ENCODE data around the gene INPP5E.

Gene INPP5E

GRCh38 chr9:136464241-136464640, 24.6 kb upstream of the INPP5E start:
- POLR2A ChIA-PET: no interaction called here
- Histone ChIP-seq H3K4me1 (ENCODE audit: control extremely low read depth in 1 of 4, control insufficient read depth in 4 of 4, insufficient read depth in 4 of 4, low read length in 3 of 4) (no peaks in the 10 kb centered on the region), H3K4me3 (ENCODE audit: control insufficient read depth in 1 of 7, extremely low read depth in 1 of 7, insufficient read depth in 4 of 7, low read depth in 2 of 7, low read length in 6 of 7) (no peak overlapping the region), H3K36me3 (ENCODE audit: control insufficient read depth in 4 of 4, insufficient read depth in 4 of 4, low read length in 3 of 4) (peaks cover 26 to 92% (median 71%) of the 10 kb centered on the region in 4 experiments), H3K27me3 (replicated peaks in 2 of 5; ENCODE audit: control insufficient read depth in 4 of 5, insufficient read depth in 5 of 5, low read length in 4 of 5) (no peaks in the 10 kb centered on the region), H3K9me3 (ENCODE audit: control extremely low read depth in 1 of 5, control insufficient read depth in 4 of 5, insufficient read depth in 2 of 5, low read depth in 1 of 5, low read length in 4 of 5) (no peaks in the 10 kb centered on the region), H3K27ac (ENCODE audit: insufficient read depth in 1 of 2, low read depth in 1 of 2, low read length in 2 of 2, poor library complexity in 1 of 2, severe bottlenecking in 2 of 2) (no peak overlapping the region)
- CTCF ChIA-PET: interaction anchor here (0.9 to 1.2 kb wide), 3 partner anchors 16 to 26 kb away, joined by 3 to 4 read pairs (median 3); no protein-coding TSS in a partner anchor
- 100% methylated on average over 5 of the region's 6 CpGs for WGBS (ENCODE audit: insufficient coverage)
- DNase-seq: no peak

- no peaks in the 10 kb centered on the region for H3K27me3 ChIP-seq (replicated peaks in 2 of 5; ENCODE audit: control insufficient read depth in 4 of 5, insufficient read depth in 5 of 5, low read length in 4 of 5)
- peaks cover 26 to 92% (median 74%) of the 10 kb centered on the region in 4 experiments for H3K36me3 ChIP-seq (ENCODE audit: control insufficient read depth in 4 of 4, insufficient read depth in 4 of 4, low read length in 3 of 4)
- 96% methylated on average over 14 of the region's 14 CpGs for WGBS (ENCODE audit: insufficient coverage)
- H3K27ac ChIP-seq (ENCODE audit: insufficient read depth in 1 of 2, low read depth in 1 of 2, low read length in 2 of 2, poor library complexity in 1 of 2, severe bottlenecking in 2 of 2): no peak overlapping the region
- CTCF ChIA-PET: interaction anchor here (1.0 to 1.2 kb wide), 3 partner anchors 8 to 228 kb away, joined by 3 to 4 read pairs (median 3); no protein-coding TSS in a partner anchor
- no peaks in the 10 kb centered on the region for H3K4me1 ChIP-seq (ENCODE audit: control extremely low read depth in 1 of 4, control insufficient read depth in 4 of 4, insufficient read depth in 4 of 4, low read length in 3 of 4)
- H3K4me3 ChIP-seq (ENCODE audit: control insufficient read depth in 1 of 7, extremely low read depth in 1 of 7, insufficient read depth in 4 of 7, low read depth in 2 of 7, low read length in 6 of 7): no peak overlapping the region
- no peaks in the 10 kb centered on the region for H3K9me3 ChIP-seq (ENCODE audit: control extremely low read depth in 1 of 5, control insufficient read depth in 4 of 5, insufficient read depth in 2 of 5, low read depth in 1 of 5, low read length in 4 of 5)
- POLR2A ChIA-PET: interaction anchor here (1.2 kb wide), 1 partner anchor 22 kb away, joined by 3 read pairs; no protein-coding TSS in a partner anchor
- no peak for DNase-seq
Observed at GRCh38 chr9:136463578-136463977, 23.9 kb upstream of the INPP5E start.

GRCh38 chr9:136462664-136463063, 23.0 kb upstream of the INPP5E start:
- H3K36me3 ChIP-seq (ENCODE audit: control insufficient read depth in 4 of 4, insufficient read depth in 4 of 4, low read length in 3 of 4): peaks cover 23 to 90% (median 72%) of the 10 kb centered on the region in 4 experiments
- no peak for DNase-seq
- H3K27ac ChIP-seq (ENCODE audit: insufficient read depth in 1 of 2, low read depth in 1 of 2, low read length in 2 of 2, poor library complexity in 1 of 2, severe bottlenecking in 2 of 2): no peak overlapping the region
- ChIA-PET POLR2A (interaction anchor here (1.2 kb wide), 1 partner anchor 21 kb away, joined by 3 read pairs; no protein-coding TSS in a partner anchor), CTCF (interaction anchor here (0.6 to 1.0 kb wide), 3 partner anchors 9 to 269 kb away, joined by 3 to 4 read pairs (median 3); no protein-coding TSS in a partner anchor)
- H3K9me3 ChIP-seq (ENCODE audit: control extremely low read depth in 1 of 5, control insufficient read depth in 4 of 5, insufficient read depth in 2 of 5, low read depth in 1 of 5, low read length in 4 of 5): no peaks in the 10 kb centered on the region
- H3K27me3 ChIP-seq (replicated peaks in 2 of 5; ENCODE audit: control insufficient read depth in 4 of 5, insufficient read depth in 5 of 5, low read length in 4 of 5): no peaks in the 10 kb centered on the region
- 93% methylated on average over 15 of the region's 17 CpGs for WGBS (ENCODE audit: insufficient coverage)
- H3K4me3 ChIP-seq (ENCODE audit: control insufficient read depth in 1 of 7, extremely low read depth in 1 of 7, insufficient read depth in 4 of 7, low read depth in 2 of 7, low read length in 6 of 7): no peak overlapping the region
- H3K4me1 ChIP-seq (ENCODE audit: control extremely low read depth in 1 of 4, control insufficient read depth in 4 of 4, insufficient read depth in 4 of 4, low read length in 3 of 4): no peaks in the 10 kb centered on the region

GRCh38 chr9:136460772-136461325, 21.2 kb upstream of the INPP5E start:
- 99% methylated on average over 13 of the region's 23 CpGs for WGBS (ENCODE audit: insufficient coverage)
- Histone ChIP-seq H3K9me3 (ENCODE audit: control extremely low read depth in 1 of 5, control insufficient read depth in 4 of 5, insufficient read depth in 2 of 5, low read depth in 1 of 5, low read length in 4 of 5) (no peaks in the 10 kb centered on the region), H3K36me3 (ENCODE audit: control insufficient read depth in 4 of 4, insufficient read depth in 4 of 4, low read length in 3 of 4) (peaks cover 25 to 90% (median 73%) of the 10 kb centered on the region in 4 experiments), H3K4me3 (ENCODE audit: control insufficient read depth in 1 of 7, extremely low read depth in 1 of 7, insufficient read depth in 4 of 7, low read depth in 2 of 7, low read length in 6 of 7) (no peak overlapping the region), H3K27ac (ENCODE audit: insufficient read depth in 1 of 2, low read depth in 1 of 2, low read length in 2 of 2, poor library complexity in 1 of 2, severe bottlenecking in 2 of 2) (no peak overlapping the region), H3K27me3 (replicated peaks in 2 of 5; ENCODE audit: control insufficient read depth in 4 of 5, insufficient read depth in 5 of 5, low read length in 4 of 5) (no peaks in the 10 kb centered on the region), H3K4me1 (ENCODE audit: control extremely low read depth in 1 of 4, control insufficient read depth in 4 of 4, insufficient read depth in 4 of 4, low read length in 3 of 4) (no peaks in the 10 kb centered on the region)
- DNase-seq: no peak
- CTCF ChIA-PET: no interaction called here
- POLR2A ChIA-PET: no interaction called here

- Histone ChIP-seq H3K27ac (ENCODE audit: insufficient read depth in 1 of 2, low read depth in 1 of 2, low read length in 2 of 2, poor library complexity in 1 of 2, severe bottlenecking in 2 of 2) (no peak overlapping the region), H3K36me3 (ENCODE audit: control insufficient read depth in 4 of 4, insufficient read depth in 4 of 4, low read length in 3 of 4) (peaks cover 17 to 91% (median 74%) of the 10 kb centered on the region in 4 experiments), H3K4me3 (ENCODE audit: control insufficient read depth in 1 of 7, extremely low read depth in 1 of 7, insufficient read depth in 4 of 7, low read depth in 2 of 7, low read length in 6 of 7) (no peak overlapping the region), H3K27me3 (replicated peaks in 2 of 5; ENCODE audit: control insufficient read depth in 4 of 5, insufficient read depth in 5 of 5, low read length in 4 of 5) (no peaks in the 10 kb centered on the region), H3K4me1 (ENCODE audit: control extremely low read depth in 1 of 4, control insufficient read depth in 4 of 4, insufficient read depth in 4 of 4, low read length in 3 of 4) (no peaks in the 10 kb centered on the region), H3K9me3 (ENCODE audit: control extremely low read depth in 1 of 5, control insufficient read depth in 4 of 5, insufficient read depth in 2 of 5, low read depth in 1 of 5, low read length in 4 of 5) (no peaks in the 10 kb centered on the region)
- CTCF ChIA-PET: interaction anchor here (3.0 kb wide), 1 partner anchor 13 kb away, joined by 13 read pairs; no protein-coding TSS in a partner anchor
- 98% methylated on average over 28 of the region's 28 CpGs for WGBS (ENCODE audit: insufficient coverage)
- no peak for DNase-seq
- POLR2A ChIA-PET: no interaction called here
Observed at GRCh38 chr9:136459425-136459824, 19.8 kb upstream of the INPP5E start.

- POLR2A ChIA-PET: interaction anchor here (1.2 kb wide), 1 partner anchor 12 kb away, joined by 3 read pairs; no protein-coding TSS in a partner anchor
- no peaks in the 10 kb centered on the region for H3K4me1 ChIP-seq (ENCODE audit: control extremely low read depth in 1 of 4, control insufficient read depth in 4 of 4, insufficient read depth in 4 of 4, low read length in 3 of 4)
- no peaks in the 10 kb centered on the region for H3K27me3 ChIP-seq (replicated peaks in 2 of 5; ENCODE audit: control insufficient read depth in 4 of 5, insufficient read depth in 5 of 5, low read length in 4 of 5)
- 99% methylated on average over 24 of the region's 24 CpGs for WGBS (ENCODE audit: insufficient coverage)
- H3K27ac ChIP-seq (ENCODE audit: insufficient read depth in 1 of 2, low read depth in 1 of 2, low read length in 2 of 2, poor library complexity in 1 of 2, severe bottlenecking in 2 of 2): no peak overlapping the region
- peaks cover 13 to 85% (median 69%) of the 10 kb centered on the region in 4 experiments for H3K36me3 ChIP-seq (ENCODE audit: control insufficient read depth in 4 of 4, insufficient read depth in 4 of 4, low read length in 3 of 4)
- no peak overlapping the region for H3K4me3 ChIP-seq (ENCODE audit: control insufficient read depth in 1 of 7, extremely low read depth in 1 of 7, insufficient read depth in 4 of 7, low read depth in 2 of 7, low read length in 6 of 7)
- no peaks in the 10 kb centered on the region for H3K9me3 ChIP-seq (ENCODE audit: control extremely low read depth in 1 of 5, control insufficient read depth in 4 of 5, insufficient read depth in 2 of 5, low read depth in 1 of 5, low read length in 4 of 5)
- DNase-seq: no peak
- CTCF ChIA-PET: interaction anchor here (1.9 to 3.0 kb wide), 2 partner anchors 11 to 18 kb away, joined by 4 to 13 read pairs; no protein-coding TSS in a partner anchor
Observed at GRCh38 chr9:136457326-136457725, 17.7 kb upstream of the INPP5E start.

- POLR2A ChIA-PET: no interaction called here
- H3K9me3 ChIP-seq (ENCODE audit: control extremely low read depth in 1 of 5, control insufficient read depth in 4 of 5, insufficient read depth in 2 of 5, low read depth in 1 of 5, low read length in 4 of 5): no peaks in the 10 kb centered on the region
Observed at GRCh38 chr9:136456258-136456657, 16.6 kb upstream of the INPP5E start.

More at GRCh38 chr9:136456258-136456657, 16.6 kb upstream of the INPP5E start:
- H3K4me1 ChIP-seq (ENCODE audit: control extremely low read depth in 1 of 4, control insufficient read depth in 4 of 4, insufficient read depth in 4 of 4, low read length in 3 of 4): no peaks in the 10 kb centered on the region
- peaks cover 14 to 84% (median 67%) of the 10 kb centered on the region in 4 experiments for H3K36me3 ChIP-seq (ENCODE audit: control insufficient read depth in 4 of 4, insufficient read depth in 4 of 4, low read length in 3 of 4)
- no peak overlapping the region for H3K27ac ChIP-seq (ENCODE audit: insufficient read depth in 1 of 2, low read depth in 1 of 2, low read length in 2 of 2, poor library complexity in 1 of 2, severe bottlenecking in 2 of 2)
- no peak for DNase-seq
- no peaks in the 10 kb centered on the region for H3K27me3 ChIP-seq (replicated peaks in 2 of 5; ENCODE audit: control insufficient read depth in 4 of 5, insufficient read depth in 5 of 5, low read length in 4 of 5)
- CTCF ChIA-PET: interaction anchor here (3.0 kb wide), 1 partner anchor 10 kb away, joined by 13 read pairs; no protein-coding TSS in a partner anchor
- WGBS (ENCODE audit: insufficient coverage): 94% methylated on average over 9 of the region's 9 CpGs
- no peak overlapping the region for H3K4me3 ChIP-seq (ENCODE audit: control insufficient read depth in 1 of 7, extremely low read depth in 1 of 7, insufficient read depth in 4 of 7, low read depth in 2 of 7, low read length in 6 of 7)

Measured in common myeloid progenitor, CD34-positive (primary cell).